Spleen (tissue), 11 donors: ENCODE data around the gene LMBR1. TPM values are rescaled to one million over a fixed set of nuclear protein-coding genes. Genes with fewer than 3 reads are reported as not detected.
"Not testable (repeated sequence)": the region's sequence is repeated elsewhere in the genome, so short reads cannot be mapped to it uniquely, and the experiment has no call there.

Source experiments
- DNase-seq: peaks from one replicate; pipeline ENCODE4 v3.0.0-alpha.2; 2020
- H3K27ac ChIP-seq, 8 donors: fragments of 200-600 bp; sonication (generic) in 7 of 8; 1 replicate in 4 of 8; 2 replicates in 4 of 8; pipeline versions ENCODE4 v1.5.0 to v1.8.0; 2016 to 2021; ENCODE audit warnings: inconsistent platforms in 4 of 8, mild to moderate bottlenecking in 4 of 8, moderate library complexity in 1 of 8
- H3K27me3 ChIP-seq, 7 donors: fragments of 200-600 bp; sonication (generic) in 6 of 7; replicated peaks in 1 of 7; 1 replicate in 4 of 7; 2 replicates in 3 of 7; pipeline versions ENCODE4 v1.5.0 to v1.8.0; 2016 to 2021; ENCODE audit warnings: inconsistent platforms in 3 of 7, mild to moderate bottlenecking in 1 of 7
- H3K36me3 ChIP-seq, 6 donors: fragments of 200-600 bp; sonication (generic) in 5 of 6; 1 replicate in 4 of 6; 2 replicates in 2 of 6; pipeline versions ENCODE4 v1.5.0 to v1.8.0; 2016 to 2021; ENCODE audit warnings: inconsistent platforms in 2 of 6
- H3K4me1 ChIP-seq, 6 donors: fragments of 200-600 bp; sonication (generic) in 5 of 6; 1 replicate in 3 of 6; 2 replicates in 3 of 6; pipeline versions ENCODE4 v1.5.0 to v1.8.0; 2016 to 2021; ENCODE audit warnings: inconsistent platforms in 3 of 6
- H3K4me3 ChIP-seq, 8 donors: fragments of 200-600 bp; sonication (generic) in 7 of 8; 1 replicate in 4 of 8; 2 replicates in 4 of 8; pipeline versions ENCODE4 v1.5.0 to v1.8.0; 2016 to 2021; ENCODE audit warnings: inconsistent platforms in 4 of 8, mild to moderate bottlenecking in 4 of 8, moderate library complexity in 2 of 8
- H3K9me3 ChIP-seq, 8 donors: fragments of 200-600 bp; sonication (generic) in 7 of 8; 1 replicate in 4 of 8; 2 replicates in 4 of 8; pipeline versions ENCODE4 v1.5.0 to v1.8.0; 2016 to 2021; ENCODE audit warnings: inconsistent platforms in 4 of 8
- CTCF ChIP-seq, 11 experiments: fragments of 200-600 bp in 7 of 11; fragments of 450-650 bp in 4 of 11; sonication (generic) in 4 of 11; IDR thresholded peaks in 8 of 11; conservative IDR thresholded peaks in 3 of 11; 1 replicate in 7 of 11; 2 replicates in 4 of 11; pipeline versions ENCODE4 v1.4.0 to v1.8.0; 2016 to 2021; ENCODE audit warnings: antibody characterized with exemption in 11 of 11, inconsistent platforms in 4 of 11, mild to moderate bottlenecking in 1 of 11
- POLR2A ChIP-seq, 3 donors: fragments of 450-650 bp; IDR thresholded peaks; one replicate each; pipeline ENCODE4 v1.5.1; 2017; ENCODE audit warnings: antibody characterized with exemption in 3 of 3, mild to moderate bottlenecking in 1 of 3
- POLR2AphosphoS5 ChIP-seq, 3 donors: sonication (generic); formaldehyde crosslinking; IDR thresholded peaks; one replicate each; pipeline ENCODE4 v1.5.1; 2017; ENCODE audit warnings: antibody characterized with exemption in 3 of 3
- WGBS, 5 donors: extraction: QIAGEN DNeasy Blood & Tissue Kit in 3 of 5; methylation state at CpG; one replicate each; pipeline versions ENCODE4 v1.1.5 to v1.1.7; 2013 to 2018; 5-methylcytosine and 5-hydroxymethylcytosine counted together
- intact Hi-C: fragments of 100-400 bp; cut with DNase I; formaldehyde crosslinking; loops from one replicate; pipeline ENCODE4 v1.15.0; 2023; ENCODE audit warnings: low total_unique reads
- polyA plus RNA-seq, 3 donors: library from polyadenylated mRNA; stranded (reverse); fragments of 200-250 nt; gene quantifications; one replicate each; pipeline ENCODE4 v1.2.1, GENCODE V29; 2013
- total RNA-seq, 7 donors: library from RNA; depleted of rRNA in 3 of 7; stranded (reverse); fragments of >200 nt in 3 of 7; fragmentation: NEBNext Ultra II Directional in 4 of 7; extraction: Animal tissue kit (Norgen Biotek cat#: 25700) in 4 of 7; gene quantifications; one replicate each; pipeline versions ENCODE4 v1.1.0 to v1.2.1, GENCODE V29; 2016 to 2021
- donor health status: healthy with polysubstance abuse.
- donor health status: DM: no; HTN: no; CAD: no; lungs with moderate emphysema.
- donor health status: DM: no; HTN: no; CAD: no.
- donor health status: Bipolar disorder and iron deficiency.
- donor health status: healthy.
- donor health status: DM: no; HTN: no; CAD: no.
- donor health status: DM: yes; HTN: yes; CAD: no.

The LMBR1 gene
- total and polyA plus RNA-seq, 10 donors = 4.8 to 88.3 (median 63.7) TPM

GRCh38 chr7:156722043-156722826 is 170.7 kb downstream of the LMBR1 start:
- TF ChIP-seq POLR2A (IDR thresholded peaks at IDR 0.05) (no peak), POLR2AphosphoS5 (IDR thresholded peaks at IDR 0.05) (no peak), CTCF (IDR thresholded peaks at IDR 0.05 in 8 of 11, conservative IDR thresholded peaks at IDR 0.05 in 3 of 11) (no peak)
- Histone ChIP-seq H3K4me1 (no peaks in the 10 kb centered on the region), H3K9me3 (no peaks in the 10 kb centered on the region), H3K27ac (no peak overlapping the region), H3K4me3 (no peak overlapping the region), H3K27me3 (no peaks in the 10 kb centered on the region), H3K36me3 (peaks cover 0 to 45% (median 4%) of the 10 kb centered on the region in 6 donors)
- WGBS, 5 donors = 88 to 98% (median 94%) methylated on average over 4 of the region's 4 CpGs
- no peak for DNase-seq
- intact Hi-C loops = no loop called here

GRCh38 chr7:156703773-156704482 is 189.1 kb downstream of the LMBR1 start:
- 66 to 88% (median 82%) methylated on average over 5 of the region's 5 CpGs for WGBS, 5 donors

DNA sequence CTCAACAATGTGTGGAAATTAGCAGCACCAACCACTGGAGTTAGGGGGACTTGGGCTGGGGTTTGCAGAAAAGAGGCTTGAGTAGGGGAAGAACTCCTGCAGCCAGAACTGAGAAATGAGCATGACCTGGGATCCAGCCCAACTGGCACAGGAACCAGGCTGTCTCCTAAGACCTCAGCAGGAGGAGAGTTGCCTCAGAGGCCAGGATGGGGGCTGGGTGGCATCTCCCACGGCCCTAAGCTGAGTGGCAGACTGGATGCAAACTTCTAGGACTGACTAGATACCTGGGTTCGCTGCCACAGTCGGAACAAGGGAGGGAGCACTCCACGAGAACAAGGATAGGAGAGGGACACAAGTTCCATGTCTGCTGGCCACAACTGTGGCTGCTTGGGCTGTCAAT is 189.8 kb downstream of the LMBR1 start:
- H3K27ac ChIP-seq = no peak overlapping the region
- H3K9me3 ChIP-seq = peaks cover 3 to 47% (median 34%) of the 10 kb centered on the region in 8 donors
- intact Hi-C loops = no loop called here
- WGBS, 5 donors = 92 to 97% (median 96%) methylated on average over 4 of the region's 4 CpGs
- peaks cover 0 to 4% (median 0%) of the 10 kb centered on the region in 6 donors for H3K4me1 ChIP-seq
- H3K27me3 ChIP-seq = no peaks in the 10 kb centered on the region
- peaks cover 0 to 57% (median 5%) of the 10 kb centered on the region in 6 donors for H3K36me3 ChIP-seq
- no peak overlapping the region for H3K4me3 ChIP-seq
- DNase-seq = no peak
- TF ChIP-seq CTCF (IDR thresholded peaks at IDR 0.05 in 8 of 11, conservative IDR thresholded peaks at IDR 0.05 in 3 of 11) (no peak), POLR2A (IDR thresholded peaks at IDR 0.05) (no peak), POLR2AphosphoS5 (IDR thresholded peaks at IDR 0.05) (no peak)

More at GRCh38 chr7:156703773-156704482, 189.1 kb downstream of the LMBR1 start:
- TF ChIP-seq POLR2A (IDR thresholded peaks at IDR 0.05) = no peak
- TF ChIP-seq CTCF (IDR thresholded peaks at IDR 0.05 in 8 of 11, conservative IDR thresholded peaks at IDR 0.05 in 3 of 11) = no peak
- no peak for TF ChIP-seq POLR2AphosphoS5 (IDR thresholded peaks at IDR 0.05)
- H3K27me3 ChIP-seq = no peaks in the 10 kb centered on the region
- H3K27ac ChIP-seq = no peak overlapping the region
- intact Hi-C loops = no loop called here
- peaks cover 0 to 58% (median 11%) of the 10 kb centered on the region in 6 donors for H3K36me3 ChIP-seq
- no peak overlapping the region for H3K4me3 ChIP-seq
- peaks cover 0 to 4% (median 0%) of the 10 kb centered on the region in 6 donors for H3K4me1 ChIP-seq
- H3K9me3 ChIP-seq = peaks cover 4 to 47% (median 35%) of the 10 kb centered on the region in 8 donors
- DNase-seq = no peak

DNA sequence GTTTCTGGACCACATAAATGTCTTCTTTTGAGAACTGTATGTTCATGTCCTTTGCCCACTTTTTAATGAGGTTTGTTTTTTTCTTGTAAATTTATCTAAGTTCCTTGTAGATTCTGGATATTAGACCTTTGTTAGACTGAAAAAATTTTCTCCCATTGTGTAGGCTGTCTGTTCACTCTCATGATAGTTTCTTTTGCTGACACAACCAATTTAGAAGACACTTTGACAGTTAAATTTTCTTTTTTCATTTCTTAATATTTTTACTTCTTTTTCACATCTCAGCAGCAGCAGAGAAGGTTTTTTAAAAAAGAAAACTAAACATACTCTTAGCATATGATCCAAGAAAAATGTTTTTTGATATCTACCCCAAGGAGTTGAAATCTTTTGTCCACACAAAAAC is 190.6 kb downstream of the LMBR1 start:
- peaks cover 0 to 58% (median 5%) of the 10 kb centered on the region in 6 donors for H3K36me3 ChIP-seq
- no peak overlapping the region for H3K27ac ChIP-seq
- DNase-seq = no peak
- intact Hi-C loops = no loop called here
- TF ChIP-seq POLR2A (IDR thresholded peaks at IDR 0.05) (no peak), POLR2AphosphoS5 (IDR thresholded peaks at IDR 0.05) (no peak), CTCF (IDR thresholded peaks at IDR 0.05 in 8 of 11, conservative IDR thresholded peaks at IDR 0.05 in 3 of 11) (no peak)
- H3K4me3 ChIP-seq = no peak overlapping the region
- H3K9me3 ChIP-seq = peaks cover under 1 to 47% (median 34%) of the 10 kb centered on the region in 8 donors
- H3K4me1 ChIP-seq = peaks cover 0 to 4% (median 0%) of the 10 kb centered on the region in 6 donors
- H3K27me3 ChIP-seq = no peaks in the 10 kb centered on the region

DNA sequence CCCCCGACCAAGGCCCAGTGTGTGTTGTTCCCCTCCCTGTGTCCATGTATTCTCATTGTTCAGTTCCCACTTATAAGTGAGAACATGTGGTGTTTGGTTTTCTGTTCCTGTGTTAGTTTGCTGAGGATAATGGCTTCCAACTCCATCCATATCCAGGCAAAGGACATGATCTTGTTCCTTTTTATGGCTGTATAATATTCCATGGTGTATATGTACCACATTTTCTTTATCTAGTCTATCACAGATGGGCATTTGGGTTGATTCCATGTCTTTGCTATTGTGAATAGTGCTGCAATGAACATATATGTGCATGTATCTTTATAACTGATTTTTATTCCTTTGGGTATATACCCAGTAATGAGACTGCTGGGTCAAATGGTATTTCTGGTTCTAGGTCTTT is 191.2 kb downstream of the LMBR1 start:
- H3K27ac ChIP-seq, H3K27me3 ChIP-seq, H3K4me3 ChIP-seq, H3K4me1 ChIP-seq, intact Hi-C loops, DNase-seq: not testable (repeated sequence)
- peaks cover 0 to 64% (median 5%) of the 10 kb centered on the region in 6 donors for H3K36me3 ChIP-seq
- peaks cover 4 to 48% (median 35%) of the 10 kb centered on the region in 8 donors for H3K9me3 ChIP-seq
- 95 to 100% (median 98%) methylated on average over 1 of the region's 1 CpG for whole genome bisulfite sequencing, 5 donors

- 90 to 100% (median 98%) methylated on average over 4 of the region's 4 CpGs for WGBS, 5 donors
- intact Hi-C loops, DNase-seq, H3K4me1 ChIP-seq, H3K4me3 ChIP-seq, H3K27ac ChIP-seq, H3K27me3 ChIP-seq: not testable (repeated sequence)
- H3K9me3 ChIP-seq = peaks cover 4 to 63% (median 40%) of the 10 kb centered on the region in 8 donors
- peaks cover 0 to 57% (median 5%) of the 10 kb centered on the region in 6 donors for H3K36me3 ChIP-seq
These were observed 194.5 kb downstream of the LMBR1 start for GRCh38 chr7:156698512-156698911.
